Keratinocyte (primary cell): ENCODE data around the gene EXOC4.

ENCODE experiments used
- CTCF ChIP-seq, 3 experiments: IDR thresholded peaks in 1 of 3; conservative IDR thresholded peaks in 1 of 3; optimal IDR thresholded peaks in 1 of 3; 2 replicates in 2 of 3; 3 replicates in 1 of 3; pipeline versions ENCODE3 to v1.5.1; 2011; ENCODE audit warnings: low read length in 3 of 3, mild to moderate bottlenecking in 3 of 3, moderate library complexity in 2 of 3, control low read depth in 1 of 3, inconsistent platforms in 1 of 3; ENCODE audit not compliant: insufficient read depth in 2 of 3; ENCODE audit errors: extremely low read depth in 1 of 3
- EZH2 ChIP-seq: IDR thresholded peaks from one replicate; pipeline ENCODE4 v1.6.1; 2012; ENCODE audit warnings: inconsistent platforms, mild to moderate bottlenecking, low read length, moderate library complexity

GRCh38 chr7:133274265-133274664 lies 21.4 kb downstream of the EXOC4 start:
- TF ChIP-seq EZH2 (no peak), CTCF (optimal IDR thresholded peaks at IDR 0.05 in 1 of 3, IDR thresholded peaks at IDR 0.05 in 1 of 3, conservative IDR thresholded peaks at IDR 0.05 in 1 of 3; ENCODE audit: extremely low read depth in 1 of 3, insufficient read depth in 2 of 3, low read length in 3 of 3) (no peak)
